HG02970 (cell line): ENCODE results near the gene VMO1.

Experiments used
- ATAC-seq: cut with Tn5 transposase; IDR thresholded peaks from one replicate; pipeline ENCODE4 v1.9.1; 2021; ENCODE audit warnings: mild to moderate bottlenecking, moderate library complexity, moderate number of reproducible peaks; ENCODE audit not compliant: unreplicated experiment, low FRiP score

The VMO1 gene

GRCh38 chr17:4800462-4801196 lies 14.5 kb upstream of the VMO1 start:
- ATAC-seq, result no peak

DNA sequence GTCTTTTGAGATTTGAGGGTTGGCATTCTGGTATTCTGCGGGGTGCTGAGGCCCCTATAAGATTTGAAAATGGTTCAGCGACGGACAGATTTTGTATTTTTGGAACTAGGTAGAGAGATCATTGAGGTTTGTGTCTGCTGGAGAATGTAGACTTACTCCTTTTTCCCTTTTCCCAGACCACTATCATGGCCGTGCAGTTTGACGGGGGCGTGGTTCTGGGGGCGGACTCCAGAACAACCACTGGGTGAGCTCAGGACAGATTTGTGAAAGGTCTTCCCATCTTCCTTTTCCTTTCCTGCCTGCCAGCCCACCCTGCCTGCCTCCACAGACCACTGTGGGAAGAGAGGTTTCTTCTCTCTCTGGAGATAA lies 10.4 kb upstream of the VMO1 start:
- ATAC-seq, result no peak

DNA sequence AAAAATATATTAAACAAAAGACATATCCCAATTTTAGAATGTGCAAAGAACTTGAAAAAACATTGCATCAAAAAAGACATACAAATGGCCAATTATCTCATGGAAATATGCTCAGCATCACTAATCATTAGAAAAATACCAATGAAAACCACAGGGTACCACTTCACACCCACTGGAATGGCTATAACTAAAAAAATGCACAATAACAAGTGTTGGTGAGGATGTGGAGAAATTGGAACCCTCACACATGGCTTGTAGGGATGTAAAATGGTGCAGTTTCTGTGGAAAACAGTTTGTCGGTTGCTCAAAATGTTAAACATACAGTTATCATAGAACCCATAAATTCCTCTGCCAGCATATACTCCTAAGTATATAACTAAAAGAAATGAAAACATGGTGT lies 9.0 kb upstream of the VMO1 start:
- no peak for ATAC-seq

DNA sequence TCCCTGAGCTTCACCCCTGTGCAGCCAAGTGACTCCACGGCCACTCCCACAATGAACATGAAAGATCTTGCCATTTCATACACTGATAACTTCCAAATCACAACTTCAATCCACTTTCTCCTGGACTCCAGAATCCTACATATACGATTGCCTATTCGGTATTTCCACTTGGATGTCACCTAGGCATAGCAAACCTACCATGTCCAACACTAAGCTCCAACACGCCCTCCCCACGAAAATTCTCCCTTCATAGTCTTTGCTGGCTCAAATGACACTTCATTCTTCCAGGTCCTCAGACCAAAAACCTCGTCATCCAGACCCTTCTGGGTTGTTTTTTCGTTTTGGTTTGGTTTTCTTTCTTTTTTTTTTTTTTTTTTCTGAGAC lies 4.5 kb upstream of the VMO1 start:
- ATAC-seq, result no peak

GRCh38 chr17:4789951-4790704 lies 4.0 kb upstream of the VMO1 start:
- peak; percentile 92 for ATAC-seq

DNA sequence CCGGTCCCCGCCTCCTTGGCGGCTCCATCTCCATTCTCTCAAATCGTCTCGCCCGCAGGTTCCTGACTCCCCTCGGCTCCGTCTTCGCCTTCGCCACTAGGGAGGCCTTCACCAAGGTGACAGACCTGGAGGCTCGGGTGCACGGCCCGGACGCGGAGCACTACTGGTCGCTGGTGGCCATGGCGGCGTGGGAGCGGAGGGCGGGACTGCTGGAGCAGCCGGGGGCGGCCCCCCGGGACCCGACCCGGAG lies 3.5 kb upstream of the VMO1 start:
- ATAC-seq, result no peak

GRCh38 chr17:4788807-4789700 lies 2.9 kb upstream of the VMO1 start, which contains the start of gene GLTPD2:
Gene GLTPD2, plus strand, starts transcription at chr17:4788964. Its CDS starts 48 bp downstream, at chr17:4789012.
- ATAC-seq, result no peak

DNA sequence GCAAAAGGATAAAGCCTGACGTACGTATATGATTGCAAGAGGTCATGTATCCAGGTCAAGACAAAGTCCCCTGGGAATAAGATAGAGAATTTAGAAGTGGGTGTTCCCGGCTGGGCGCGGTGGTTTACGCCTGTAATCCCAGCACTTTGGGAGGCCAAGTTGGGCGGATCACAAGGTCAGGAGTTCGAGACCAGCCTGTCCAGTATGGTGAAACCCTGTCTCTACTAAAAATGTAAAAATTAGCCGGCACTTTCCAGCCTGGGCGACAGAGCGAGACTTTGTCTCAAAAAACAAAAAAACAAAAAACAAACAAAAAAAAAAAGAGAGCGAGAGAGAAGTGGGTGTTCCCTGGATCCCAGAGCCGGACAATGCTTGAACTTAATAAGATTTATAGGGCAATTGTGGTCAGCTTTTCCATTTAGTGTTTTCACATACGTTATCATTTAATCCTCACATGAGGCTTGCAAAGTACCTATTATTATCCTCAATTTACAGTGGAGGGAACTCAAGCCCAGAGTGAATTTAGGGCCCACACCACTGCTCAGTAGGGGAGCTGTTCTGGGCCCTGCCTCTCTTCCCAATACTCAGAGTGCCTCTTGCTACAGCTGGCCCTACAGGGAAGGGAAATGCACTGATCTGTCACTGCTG lies 2.1 kb upstream of the VMO1 start:
- ATAC-seq, result no peak

DNA sequence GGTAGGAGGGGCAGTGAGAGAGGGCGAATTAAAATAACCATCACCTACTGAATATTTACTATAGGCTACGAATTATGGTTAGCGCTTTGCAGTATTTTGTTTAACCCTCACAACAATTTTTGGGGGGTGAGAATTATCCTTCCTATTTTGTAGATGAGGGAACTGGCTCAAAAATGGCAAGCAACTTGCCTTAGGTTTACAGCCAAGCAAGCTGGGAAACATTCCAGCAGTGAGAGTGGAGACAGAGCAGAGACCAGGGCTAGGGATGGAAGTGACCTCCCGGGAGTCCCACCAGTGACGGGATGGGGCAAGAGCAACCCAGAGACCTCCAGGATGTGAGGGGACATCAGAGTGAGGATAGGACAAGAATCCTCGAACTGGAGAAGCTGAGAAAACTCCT lies 352 bp upstream of the VMO1 start:
- ATAC-seq, result no peak

DNA sequence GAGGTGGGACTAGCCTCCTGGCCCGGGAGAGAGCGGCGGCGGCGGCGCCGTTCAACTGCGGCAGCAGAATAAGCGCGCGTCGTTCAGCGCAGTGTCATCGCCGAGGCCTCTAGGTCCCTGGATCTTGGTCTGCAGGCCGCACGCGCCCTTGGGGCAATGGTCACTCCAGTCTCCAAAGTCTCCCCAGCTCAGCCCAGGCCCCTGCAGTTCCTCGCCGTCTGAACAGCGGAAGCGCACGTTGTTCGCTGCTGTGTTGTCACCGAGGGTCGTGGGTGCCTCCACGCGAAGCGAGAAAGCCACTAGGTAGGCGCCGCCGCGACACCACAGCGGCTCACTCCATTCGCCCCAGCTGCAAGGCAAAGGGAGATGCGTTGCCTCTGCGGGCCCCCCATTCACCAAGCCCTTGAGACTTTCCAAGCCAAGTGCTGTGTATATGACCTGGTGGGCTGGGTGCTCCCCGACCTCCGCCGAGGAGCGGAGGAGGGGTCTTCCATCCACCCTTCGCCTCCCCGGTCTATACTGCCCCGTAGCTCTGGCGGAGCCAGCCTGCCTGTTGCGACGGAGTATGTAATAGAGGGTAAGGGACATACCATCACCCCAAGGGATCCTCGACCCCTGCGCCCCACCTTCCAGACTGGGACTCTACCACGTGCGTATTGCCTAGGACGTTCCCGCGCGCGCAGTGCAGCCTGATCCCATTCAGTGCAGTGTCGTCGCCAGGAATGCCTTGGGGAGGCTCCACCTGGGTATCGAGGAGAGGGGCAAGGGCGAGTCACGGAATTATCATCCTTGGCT lies 656 bp downstream of the VMO1 start:
- no peak for ATAC-seq

- ATAC-seq, result no peak
These were observed 3.5 kb downstream of the VMO1 start for GRCh38 chr17:4782652-4783051.

DNA sequence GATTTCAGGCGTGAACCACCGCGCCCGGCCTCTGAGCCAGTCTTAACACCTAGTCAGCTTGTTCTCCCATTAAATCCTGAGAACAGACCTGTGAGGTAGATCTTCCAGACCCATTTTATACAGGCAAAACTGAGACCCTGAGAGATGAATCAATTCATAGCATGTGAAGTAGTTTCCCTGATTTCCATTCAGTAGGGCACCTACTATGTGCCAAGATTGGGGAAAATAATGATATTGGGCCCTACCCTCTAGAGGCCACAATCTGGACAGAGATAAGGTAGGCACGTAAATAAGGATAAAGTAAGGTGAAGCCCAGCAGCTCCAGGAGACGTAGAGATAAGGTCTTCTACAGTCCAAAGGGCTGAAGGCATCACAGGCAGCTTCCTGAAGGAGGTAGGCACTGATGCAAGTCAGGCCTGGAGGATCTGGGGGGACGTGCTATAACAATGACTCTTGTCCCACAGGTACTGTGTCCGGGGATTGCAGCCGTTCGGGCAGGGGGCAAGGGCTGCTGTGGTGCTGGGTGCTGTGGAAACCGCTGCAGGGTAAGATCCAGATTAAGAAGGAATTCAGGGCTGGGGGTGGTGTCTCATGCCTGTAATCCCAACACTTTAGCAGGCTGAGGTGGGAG lies 5.7 kb downstream of the VMO1 start:
- no peak for ATAC-seq

- no peak for ATAC-seq
These were observed 8.0 kb downstream of the VMO1 start for GRCh38 chr17:4777969-4778760.

DNA sequence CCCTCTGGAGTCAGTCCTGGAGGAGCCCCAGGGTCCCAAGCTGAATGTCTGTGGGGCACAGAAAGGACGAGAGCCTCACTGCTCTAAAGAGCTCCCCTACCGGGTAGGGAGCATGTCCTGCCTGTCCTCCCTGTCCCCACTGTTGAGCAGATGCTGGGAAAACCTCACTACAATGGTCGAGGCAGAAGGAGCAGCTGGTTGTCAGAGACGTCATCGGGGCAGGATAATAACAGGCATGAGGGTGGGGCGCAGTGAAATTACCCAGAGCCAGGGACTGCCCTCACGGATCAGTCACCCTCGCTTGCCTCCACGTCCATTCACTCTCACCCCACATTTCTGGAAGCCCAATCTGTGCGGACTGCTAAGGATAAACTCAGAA lies 13.9 kb downstream of the VMO1 start:
- no peak for ATAC-seq

DNA sequence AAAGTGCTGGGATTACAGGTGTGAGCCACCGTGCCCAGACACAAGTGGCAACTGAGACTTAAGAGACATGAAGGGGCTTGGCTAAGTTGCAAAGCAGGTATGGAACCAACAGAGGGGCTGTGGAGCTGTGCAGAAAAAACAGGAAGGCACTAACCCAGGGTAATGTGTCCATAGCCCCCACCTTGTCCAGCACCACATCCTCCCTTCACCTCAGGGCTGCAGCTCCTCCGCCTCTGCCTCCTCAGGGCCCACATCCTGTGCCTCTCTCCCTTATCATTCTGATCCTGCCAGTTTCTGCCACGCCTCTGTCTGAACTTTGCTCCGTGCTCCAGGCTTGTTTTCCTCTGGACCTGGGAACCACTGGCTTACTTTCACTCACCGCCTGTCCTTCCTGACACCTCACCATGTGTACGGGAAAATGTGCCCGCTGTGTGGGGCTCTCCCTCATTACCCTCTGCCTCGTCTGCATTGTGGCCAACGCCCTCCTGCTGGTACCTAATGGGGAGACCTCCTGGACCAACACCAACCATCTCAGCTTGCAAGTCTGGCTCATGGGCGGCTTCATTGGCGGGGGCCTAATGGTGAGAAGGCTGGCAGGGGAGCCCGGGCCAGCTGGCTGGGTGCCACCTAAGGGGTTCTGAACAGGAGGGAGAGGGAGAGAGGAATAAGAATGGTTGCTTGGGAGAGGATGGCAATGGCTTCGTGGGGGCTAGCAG lies 14.5 kb downstream of the VMO1 start, which contains the start of gene TM4SF5:
TM4SF5 (plus strand) TSS at position 368 of the 716 bp plus-strand sequence; CDS start at position 405, 37 bp downstream.
- no peak for ATAC-seq

- no peak for ATAC-seq
These were observed 16.5 kb downstream of the VMO1 start for GRCh38 chr17:4769628-4770027.

- no peak for ATAC-seq
These were observed 17.9 kb downstream of the VMO1 start for GRCh38 chr17:4768298-4768697.

- no peak for ATAC-seq
These were observed 19.4 kb downstream of the VMO1 start for GRCh38 chr17:4766723-4767122.
